HUDEP-2 (cell line): ENCODE results near the gene TMBIM1.

Experiments used
- DNase-seq, 76 experiments: peaks; one replicate each; lab custom pipeline; 2025; ENCODE audit not compliant: unreplicated experiment in 76 of 76; lab: John Stamatoyannopoulos, UW

Gene TMBIM1

GRCh38 chr2:218260166-218260565 lies 32.1 kb downstream of the TMBIM1 start:
- DNase-seq = no peak

GRCh38 chr2:218259099-218259961 lies 33.0 kb downstream of the TMBIM1 start:
- no peak for DNase-seq

GRCh38 chr2:218257390-218257981 lies 34.8 kb downstream of the TMBIM1 start:
- peak in 36 of 76 experiments; percentile 0 to 60 (median 18) for DNase-seq

- no peak for DNase-seq
Observed at GRCh38 chr2:218256612-218257350, 35.5 kb downstream of the TMBIM1 start.

GRCh38 chr2:218255446-218255845 lies 36.9 kb downstream of the TMBIM1 start:
- no peak for DNase-seq

GRCh38 chr2:218253232-218253625 lies 39.1 kb downstream of the TMBIM1 start:
- DNase-seq = no peak

GRCh38 chr2:218252509-218253231 lies 39.6 kb downstream of the TMBIM1 start:
- no peak for DNase-seq

- no peak for DNase-seq
Observed at GRCh38 chr2:218249691-218250090, 42.6 kb downstream of the TMBIM1 start.

GRCh38 chr2:218245214-218245613 lies 47.1 kb downstream of the TMBIM1 start:
- DNase-seq = no peak

GRCh38 chr2:218244665-218245064 lies 47.6 kb downstream of the TMBIM1 start:
- no peak for DNase-seq

GRCh38 chr2:218244204-218244603 lies 48.1 kb downstream of the TMBIM1 start:
- no peak for DNase-seq

GRCh38 chr2:218238887-218239286 lies 53.4 kb downstream of the TMBIM1 start:
- DNase-seq = no peak

- no peak for DNase-seq
Observed at GRCh38 chr2:218236829-218237228, 55.5 kb downstream of the TMBIM1 start.

- DNase-seq = no peak
Observed at GRCh38 chr2:218235017-218235416, 57.3 kb downstream of the TMBIM1 start.

GRCh38 chr2:218234521-218234920 lies 57.8 kb downstream of the TMBIM1 start:
- DNase-seq = no peak

GRCh38 chr2:218233543-218233942 lies 58.8 kb downstream of the TMBIM1 start:
- DNase-seq = no peak

GRCh38 chr2:218230882-218231281 lies 61.4 kb downstream of the TMBIM1 start:
- peak in 12 of 76 experiments; percentile 5 to 32 (median 14) for DNase-seq

GRCh38 chr2:218229851-218230250 lies 62.5 kb downstream of the TMBIM1 start:
- no peak for DNase-seq

- DNase-seq = no peak
Observed at GRCh38 chr2:218229239-218229638, 63.1 kb downstream of the TMBIM1 start.

- no peak for DNase-seq
Observed at GRCh38 chr2:218228366-218229090, 63.8 kb downstream of the TMBIM1 start.
